H54 (cell line): ENCODE data around the gene SFXN1.

ENCODE experiments used
- DNase-seq: peaks from one replicate; pipeline ENCODE4 v3.0.0; 2011; ENCODE audit warnings: low spot score, mixed read lengths; ENCODE audit not compliant: insufficient read length
- FAIRE-seq: peaks from 3 replicates; lab custom pipeline; 2011; peaks lifted over from hg19 to GRCh38; lab: Jason Lieb, UNC
- POLR2A ChIP-seq: IDR thresholded peaks from 2 replicates; pipeline ENCODE4 v1.6.1; 2011; ENCODE audit warnings: low read depth, mild to moderate bottlenecking, low read length

Gene SFXN1

GRCh38 chr5:175573493-175574269 lies 95.3 kb downstream of the SFXN1 start:
- no peak for DNase-seq
- no peak for TF ChIP-seq POLR2A
- FAIRE-seq = no peak

GRCh38 chr5:175575301-175575700 lies 96.9 kb downstream of the SFXN1 start:
- DNase-seq (no peak), FAIRE-seq (no peak)
- no peak for TF ChIP-seq POLR2A

GRCh38 chr5:175576096-175576495 lies 97.7 kb downstream of the SFXN1 start:
- DNase-seq (no peak), FAIRE-seq (no peak)

GRCh38 chr5:175576591-175576990 lies 98.2 kb downstream of the SFXN1 start:
- TF ChIP-seq POLR2A = no peak
- no peak for FAIRE-seq
- DNase-seq = no peak

More at GRCh38 chr5:175576096-175576495, 97.7 kb downstream of the SFXN1 start:
- no peak for TF ChIP-seq POLR2A
